GM12878 (cell line): Measurements from ENCODE around the gene TAS2R39. TPM values are rescaled to one million over a fixed set of nuclear protein-coding genes. Genes with fewer than 3 reads are reported as not detected.
"Not testable (repeated sequence)": the region's sequence is repeated elsewhere in the genome, so short reads cannot be mapped to it uniquely, and the experiment has no call there.

Source experiments
- ATAC-seq: fragments of 200-7000 bp; cut with Tn5 transposase; 3 replicates; pipeline ENCODE4 v1.9.1; 2020; ENCODE audit warnings: mild to moderate bottlenecking, moderate library complexity
- BruUV-seq: library from RNA; stranded (reverse); fragments of 400-500 nt; replicated peaks from 2 replicates; lab custom pipeline; 2021; lab: Mats Ljungman, UMichigan
- CTCF ChIA-PET: fragments of 300-600 bp; sonication (Branson Sonifier 250); formaldehyde crosslinking; extraction: SDS; loops from one replicate; lab custom pipeline; 2021; ENCODE audit warnings: inconsistent platforms; lab: Yijun Ruan, JAX
- POLR2A ChIA-PET: fragments of 350-600 bp; formaldehyde crosslinking; extraction: SDS; loops from one replicate; lab custom pipeline; 2021; ENCODE audit warnings: inconsistent platforms; lab: Charles Lee
- RAD21 ChIA-PET: fragments of 300-600 bp; sonication (Branson Sonifier 250); formaldehyde crosslinking; loops from one replicate; lab custom pipeline; 2023; ENCODE audit warnings: antibody characterized with exemption; ENCODE audit not compliant: unreplicated experiment; lab: Charles Lee
- SMC1A ChIA-PET: fragments of 300-600 bp; sonication (Branson Sonifier 250); formaldehyde crosslinking; loops from one replicate; lab custom pipeline; 2023; ENCODE audit not compliant: unreplicated experiment, uncharacterized antibody; lab: Charles Lee
- DNase-seq: peaks from one replicate; pipeline ENCODE4 v3.0.0-alpha.2; 2011; ENCODE audit warnings: low read depth, low spot score
- FAIRE-seq: peaks from 3 replicates; lab custom pipeline; 2011; peaks lifted over from hg19 to GRCh38; lab: Jason Lieb, UNC
- H2AFZ ChIP-seq: 2 replicates; pipeline ENCODE4 v1.6.0; 2011; ENCODE audit warnings: low read depth, low read length, control low read depth; ENCODE audit not compliant: control insufficient read depth
- H3K27ac ChIP-seq: 2 replicates; pipeline ENCODE4 v1.5.1; 2011; ENCODE audit warnings: control low read depth; ENCODE audit not compliant: control insufficient read depth, insufficient read depth
- H3K27me3 ChIP-seq, 2 experiments: replicated peaks in 1 of 2; 2 replicates each; pipeline versions ENCODE4 v1.6.0 to v1.6.1; 2011; ENCODE audit warnings: low read length in 1 of 2; ENCODE audit not compliant: control insufficient read depth in 2 of 2, insufficient read depth in 2 of 2
- H3K36me3 ChIP-seq, 2 experiments: 2 replicates each; pipeline ENCODE4 v1.5.1; 2011; ENCODE audit warnings: low read length in 1 of 2; ENCODE audit not compliant: control insufficient read depth in 2 of 2, insufficient read depth in 2 of 2
- H3K4me1 ChIP-seq: 2 replicates; pipeline ENCODE4 v1.6.1; 2011; ENCODE audit warnings: mild to moderate bottlenecking, low read length, moderate library complexity, mixed read lengths; ENCODE audit not compliant: control insufficient read depth, insufficient read depth
- H3K4me2 ChIP-seq: 2 replicates; pipeline ENCODE4 v1.6.0; 2011; ENCODE audit warnings: control low read depth; ENCODE audit not compliant: control insufficient read depth, insufficient read depth
- H3K4me3 ChIP-seq: fragments of 200-600 bp; sonication (generic); 2 replicates; pipeline ENCODE4 v1.5.1; 2016
- H3K79me2 ChIP-seq: 2 replicates; pipeline ENCODE4 v1.6.0; 2011; ENCODE audit warnings: low read length; ENCODE audit not compliant: control insufficient read depth, insufficient read depth
- H3K9ac ChIP-seq: 2 replicates; pipeline ENCODE4 v1.8.0; 2011; ENCODE audit warnings: low read length, control low read depth, mixed read lengths; ENCODE audit not compliant: control insufficient read depth, insufficient read depth
- H3K9me3 ChIP-seq: replicated peaks from 3 replicates; pipeline ENCODE4 v1.5.1; 2011; ENCODE audit warnings: mild to moderate bottlenecking, low read length; ENCODE audit not compliant: control insufficient read depth, insufficient read depth
- H4K20me1 ChIP-seq: 2 replicates; pipeline ENCODE4 v1.6.0; 2011; ENCODE audit not compliant: control insufficient read depth, insufficient read depth
- NFYA ChIP-seq: IDR thresholded peaks from 2 replicates; pipeline ENCODE4 v1.6.1; 2011; ENCODE audit warnings: low read depth, mild to moderate bottlenecking, low read length, improper control_type of control experiment, borderline replicate concordance
- USF1 ChIP-seq: IDR thresholded peaks from 2 replicates; pipeline ENCODE4 v1.6.1; 2011; ENCODE audit warnings: borderline replicate concordance, low read depth, mild to moderate bottlenecking, moderate library complexity, mixed read lengths, low read length; ENCODE audit not compliant: insufficient read depth; ENCODE audit errors: extremely low read length
- YBX1 ChIP-seq: fragments of 450-650 bp; IDR thresholded peaks from 2 replicates; pipeline ENCODE4 v1.6.1; 2016; ENCODE audit warnings: antibody characterized with exemption
- WGBS: methylation state at CpG from one replicate; pipeline ENCODE4 v1.1.6; 2016; ENCODE audit warnings: low lambda C conversion rate; ENCODE audit not compliant: insufficient replicate concordance, insufficient coverage; ENCODE audit errors: missing lambda C conversion rate; 5-methylcytosine and 5-hydroxymethylcytosine counted together
- in situ Hi-C: fragments of 300-500 bp; cut with MboI; formaldehyde crosslinking; loops from 9 replicates; pipeline ENCODE4 v1.14.3; 2018; ENCODE audit warnings: mixed read lengths
- intact Hi-C: fragments of 100-400 bp; cut with micrococcal nuclease; formaldehyde crosslinking; loops from one replicate; pipeline ENCODE4 v1.14.2; 2022; ENCODE audit not compliant: unreplicated experiment
- polyA plus RNA-seq, 11 experiments: library from polyadenylated mRNA; depleted of rRNA in 4 of 11; unstranded in 6 of 11; stranded (reverse) in 5 of 11; fragments of >200 nt; fragmentation: Nextera tagmentation in 4 of 11; fragmentation: Illumina TruSeq in 1 of 11; extraction: Ambion mirVana in 4 of 11; extraction: Trizol in 1 of 11; gene quantifications; 1 replicate in 1 of 11; 2 replicates in 10 of 11; pipeline versions ENCODE4 v1.2.1 to v1.2.3, GENCODE V29; 2011 to 2016; ENCODE audit warnings: inconsistent platforms in 2 of 11, missing spikeins in 2 of 11, low read depth in 1 of 11
- total RNA-seq, 4 experiments: library from RNA; depleted of rRNA in 3 of 4; stranded (reverse); fragments of >200 nt in 3 of 4; fragmentation: Illumina TruSeq in 1 of 4; extraction: Trizol in 1 of 4; gene quantifications; 2 replicates each; pipeline versions ENCODE4 v1.2.1 to v1.2.3, GENCODE V29; 2013 to 2021
- TF ChIP-seq, protein P1 (sequence below): fragments of 450-650 bp; IDR thresholded peaks from 2 replicates; pipeline ENCODE4 v1.6.1; 2014; ENCODE audit warnings: mild to moderate bottlenecking

The TAS2R39 gene
- total and polyA plus RNA-seq, 10 of the 15 experiments (the other 5 are each of a cell fraction or from before 2014, with no cell fraction given): not detected

DNA sequence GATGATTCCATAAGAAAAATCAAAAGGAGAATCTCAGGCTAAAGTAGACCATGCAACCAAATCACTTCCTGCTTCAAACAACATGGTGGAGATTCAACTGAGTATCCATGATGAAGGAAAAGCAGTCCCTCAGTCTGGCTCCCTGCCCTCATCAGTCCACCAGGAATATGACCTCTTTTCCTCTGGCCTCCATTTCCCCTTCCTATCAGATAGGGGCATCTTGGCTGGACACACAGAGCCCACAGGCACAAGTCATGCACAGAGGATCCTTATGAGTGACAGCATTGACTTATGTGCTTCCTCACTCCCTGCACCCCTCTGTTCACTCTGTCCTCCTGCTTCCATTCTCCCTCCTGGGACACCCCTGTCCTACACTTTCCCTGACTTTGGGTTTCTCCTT is 34.6 kb upstream of the TAS2R39 start:
- no peak for FAIRE-seq

DNA sequence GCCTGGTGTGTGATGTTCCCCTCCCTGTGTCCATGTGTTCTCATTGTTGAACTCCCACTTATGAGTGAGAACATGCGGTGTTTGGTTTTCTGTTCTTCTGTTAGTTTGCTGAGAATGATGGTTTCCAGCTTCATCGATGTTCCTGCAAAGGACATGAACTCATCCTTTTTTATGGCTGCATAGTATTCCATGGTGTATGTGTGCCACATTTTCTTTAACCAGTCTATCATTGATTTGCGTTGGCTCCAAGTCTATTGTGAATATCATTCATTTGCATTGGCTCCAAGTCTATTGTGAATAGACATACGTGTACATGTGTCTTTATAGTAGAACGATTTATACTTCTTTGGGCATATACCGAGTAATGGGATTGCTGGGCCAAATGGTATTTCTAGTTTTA is 32.5 kb upstream of the TAS2R39 start:
- POLR2A ChIA-PET, H4K20me1 ChIP-seq, H3K27ac ChIP-seq, BruUV-seq, H2AFZ ChIP-seq, H3K4me1 ChIP-seq, H3K9ac ChIP-seq, SMC1A ChIA-PET, ATAC-seq, in situ Hi-C loops, H3K79me2 ChIP-seq, DNase-seq, H3K4me2 ChIP-seq, intact Hi-C loops, H3K36me3 ChIP-seq, FAIRE-seq, H3K27me3 ChIP-seq, H3K4me3 ChIP-seq, RAD21 ChIA-PET, CTCF ChIA-PET, H3K9me3 ChIP-seq: not testable (repeated sequence)
- WGBS: 83% methylated on average over 6 of the region's 6 CpGs

More for the DNA sequence above, 34.6 kb upstream of the TAS2R39 start:
- ChIA-PET SMC1A (no interaction called here), RAD21 (no interaction called here), CTCF (no interaction called here), POLR2A (no interaction called here)
- intact Hi-C loops (loop anchor here (5.0 kb wide), 1 partner anchor 51 kb away; no protein-coding TSS in a partner anchor), in situ Hi-C loops (no loop called here)
- Histone ChIP-seq H2AFZ (no peak overlapping the region), H3K4me3 (no peak overlapping the region), H3K79me2 (no peaks in the 10 kb centered on the region), H3K9me3 (no peaks in the 10 kb centered on the region), H3K9ac (no peak overlapping the region), H3K4me2 (no peak overlapping the region), H3K27me3 (no peaks in the 10 kb centered on the region; a peak in 1 of 4 replicates), H4K20me1 (no peaks in the 10 kb centered on the region), H3K36me3 (no peaks in the 10 kb centered on the region), H3K27ac (no peak overlapping the region), H3K4me1 (no peaks in the 10 kb centered on the region)
- no peak for ATAC-seq
- no peak for TF ChIP-seq NFYA
- TF ChIP-seq, protein P1, sequence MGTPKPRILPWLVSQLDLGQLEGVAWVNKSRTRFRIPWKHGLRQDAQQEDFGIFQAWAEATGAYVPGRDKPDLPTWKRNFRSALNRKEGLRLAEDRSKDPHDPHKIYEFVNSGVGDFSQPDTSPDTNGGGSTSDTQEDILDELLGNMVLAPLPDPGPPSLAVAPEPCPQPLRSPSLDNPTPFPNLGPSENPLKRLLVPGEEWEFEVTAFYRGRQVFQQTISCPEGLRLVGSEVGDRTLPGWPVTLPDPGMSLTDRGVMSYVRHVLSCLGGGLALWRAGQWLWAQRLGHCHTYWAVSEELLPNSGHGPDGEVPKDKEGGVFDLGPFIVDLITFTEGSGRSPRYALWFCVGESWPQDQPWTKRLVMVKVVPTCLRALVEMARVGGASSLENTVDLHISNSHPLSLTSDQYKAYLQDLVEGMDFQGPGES: no peak
- no peak for TF ChIP-seq USF1
- no peak for TF ChIP-seq YBX1
- no TSS peak for BruUV-seq
- DNase-seq: no peak

- H3K79me2 ChIP-seq, POLR2A ChIA-PET, RAD21 ChIA-PET, H3K4me2 ChIP-seq, H3K36me3 ChIP-seq, H3K27me3 ChIP-seq, CTCF ChIA-PET, SMC1A ChIA-PET, H3K27ac ChIP-seq, BruUV-seq, FAIRE-seq, H3K9ac ChIP-seq, in situ Hi-C loops, H3K9me3 ChIP-seq, intact Hi-C loops, ATAC-seq, H3K4me3 ChIP-seq, H3K4me1 ChIP-seq, H2AFZ ChIP-seq, H4K20me1 ChIP-seq, DNase-seq: not testable (repeated sequence)
- 16% methylated on average over 3 of the region's 3 CpGs for WGBS
Measured at GRCh38 chr7:143158617-143159016, 24.6 kb upstream of the TAS2R39 start.
